Activated CD4-positive, alpha-beta T cell treated with anti-CD3 and anti-CD28 coated beads for 4 hours (primary cell): ENCODE data around the gene PRDM2.
"Not testable (repeated sequence)": the region's sequence is repeated elsewhere in the genome, so short reads cannot be mapped to it uniquely, and the experiment has no call there.

Source experiments
- DNase-seq, 2 donors: peaks; one replicate each; pipeline ENCODE4 v3.0.0-alpha.2; 2020

PRDM2 gene

DNA sequence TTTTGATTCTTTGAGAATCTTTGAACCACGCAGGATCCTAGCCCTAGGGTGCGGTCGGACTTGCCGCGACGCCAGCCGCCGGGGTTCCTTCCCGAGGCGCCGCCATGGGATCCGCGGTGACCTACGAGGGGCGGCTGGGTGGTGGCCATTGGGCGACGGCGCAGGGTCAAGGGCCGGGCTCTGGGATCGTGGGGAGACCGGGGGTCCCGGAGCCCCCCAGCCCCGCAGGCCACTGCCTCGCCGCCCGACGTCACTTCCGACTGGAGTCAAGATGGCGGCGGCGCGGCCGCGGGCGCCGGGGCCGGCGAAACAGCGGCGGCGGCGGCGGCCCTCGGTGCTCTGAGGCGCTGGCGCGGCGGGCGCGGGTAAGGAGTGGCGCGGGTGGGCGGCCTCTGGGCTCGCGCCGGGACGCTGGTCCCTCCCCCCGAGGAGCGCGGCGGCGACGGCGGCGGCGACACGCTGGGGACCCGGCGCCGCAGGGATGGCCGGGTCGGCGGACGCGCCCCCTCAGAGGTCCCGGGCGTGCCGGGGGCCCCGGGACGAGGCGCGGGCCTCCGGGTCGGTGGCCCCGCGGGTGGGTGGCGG, at the start of gene PRDM2:
TSS of gene PRDM2 (plus strand) at position 253 of the 585 bp plus-strand sequence. CDS start 15,418 bp downstream, outside the sequence.
- peak; percentile 47 to 59 for DNase-seq

- DNase-seq: no peak
Observed at GRCh38 chr1:13651279-13651678, 48.7 kb upstream of the PRDM2 start.

- no peak for DNase-seq
Observed at GRCh38 chr1:13652238-13652637, 47.8 kb upstream of the PRDM2 start.

GRCh38 chr1:13661539-13661938, 38.4 kb upstream of the PRDM2 start:
- DNase-seq: no peak

GRCh38 chr1:13662493-13662892, 37.5 kb upstream of the PRDM2 start:
- DNase-seq: no peak

DNA sequence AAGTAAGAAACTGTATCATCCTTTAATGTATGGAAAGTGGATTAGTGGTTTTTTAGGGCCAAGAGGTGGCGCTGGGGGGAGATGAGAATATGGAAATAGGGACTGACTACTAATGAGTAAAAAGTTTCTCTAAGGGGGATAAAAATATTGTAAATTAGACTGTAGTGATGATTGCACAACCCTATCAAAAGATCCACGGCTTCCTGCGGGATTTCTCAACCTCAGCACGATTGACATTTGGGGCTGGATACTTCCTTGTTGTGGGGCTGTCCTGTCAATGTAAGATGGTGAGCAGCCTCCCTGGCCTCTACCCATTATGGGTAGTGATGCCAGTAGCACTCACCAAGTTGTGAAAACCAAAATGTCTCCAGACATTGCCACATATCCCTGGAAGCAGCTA, 36.0 kb upstream of the PRDM2 start:
- no peak for DNase-seq

- DNase-seq: no peak
Observed at GRCh38 chr1:13664451-13664850, 35.5 kb upstream of the PRDM2 start.

DNA sequence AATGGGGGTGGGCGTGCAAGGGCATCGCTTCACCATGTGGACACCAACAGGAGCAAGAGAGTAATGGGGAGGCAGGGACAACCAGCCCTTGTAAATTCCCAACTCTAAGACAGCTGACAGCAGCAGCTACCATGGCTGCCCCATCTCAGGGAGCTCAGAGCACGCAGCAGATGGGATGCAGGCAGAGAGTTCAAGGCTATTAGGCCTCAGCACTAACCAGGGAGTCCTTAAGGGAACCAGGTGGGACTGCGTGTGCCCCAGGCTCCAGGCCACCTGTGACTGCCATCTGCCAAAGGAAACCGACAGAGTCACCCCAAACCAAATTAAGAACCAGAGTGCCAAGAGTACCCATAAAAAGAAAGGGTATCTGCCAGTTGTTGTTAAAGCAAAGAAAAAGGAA, 33.7 kb upstream of the PRDM2 start:
- no peak for DNase-seq

- no peak for DNase-seq
Observed at GRCh38 chr1:13667691-13668090, 32.3 kb upstream of the PRDM2 start.

- no peak for DNase-seq
Observed at GRCh38 chr1:13674377-13674776, 25.6 kb upstream of the PRDM2 start.

GRCh38 chr1:13675151-13675651, 24.8 kb upstream of the PRDM2 start:
- DNase-seq: no peak

GRCh38 chr1:13677896-13678295, 22.1 kb upstream of the PRDM2 start:
- DNase-seq: no peak

DNA sequence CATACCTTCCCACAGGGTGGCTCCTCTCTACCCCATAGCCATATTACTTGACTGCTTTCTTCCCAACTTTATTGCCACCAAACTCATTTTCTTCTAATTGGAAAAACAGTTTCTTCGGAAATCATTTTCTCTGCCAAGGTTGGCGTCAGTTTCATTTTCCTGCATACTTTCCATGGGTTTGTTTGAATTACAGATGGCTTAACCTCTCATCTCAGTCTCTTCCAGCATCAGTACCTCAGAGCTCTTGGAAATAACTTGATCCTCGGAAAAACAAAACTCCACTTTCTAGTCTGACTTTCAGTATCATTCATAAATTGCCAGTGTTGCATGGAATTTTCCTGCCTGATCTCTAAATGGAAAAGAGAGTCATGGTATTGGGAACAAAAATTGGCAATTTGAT, 20.3 kb upstream of the PRDM2 start:
- DNase-seq: no peak

GRCh38 chr1:13680609-13681008, 19.4 kb upstream of the PRDM2 start:
- DNase-seq: not testable (repeated sequence)

DNA sequence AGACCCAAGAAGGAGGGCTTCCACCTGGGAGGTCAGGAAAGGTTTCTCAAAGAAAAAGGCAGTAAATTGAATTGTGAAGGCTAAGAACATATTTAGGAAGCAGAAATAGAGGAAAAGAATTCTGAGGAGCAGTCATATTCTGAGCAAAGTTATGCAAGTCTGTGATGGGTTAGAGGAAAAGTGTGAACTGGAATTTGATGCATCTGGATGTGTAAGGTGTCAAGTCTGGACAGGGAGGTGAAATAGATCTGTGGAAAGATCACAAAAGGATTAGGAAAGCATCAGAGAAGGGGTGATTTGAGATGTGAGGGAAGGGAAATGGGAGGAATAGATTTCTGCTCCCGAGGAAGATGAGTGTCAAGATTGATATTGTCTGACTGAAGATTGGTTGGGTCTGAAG, 18.1 kb upstream of the PRDM2 start:
- no peak for DNase-seq

DNA sequence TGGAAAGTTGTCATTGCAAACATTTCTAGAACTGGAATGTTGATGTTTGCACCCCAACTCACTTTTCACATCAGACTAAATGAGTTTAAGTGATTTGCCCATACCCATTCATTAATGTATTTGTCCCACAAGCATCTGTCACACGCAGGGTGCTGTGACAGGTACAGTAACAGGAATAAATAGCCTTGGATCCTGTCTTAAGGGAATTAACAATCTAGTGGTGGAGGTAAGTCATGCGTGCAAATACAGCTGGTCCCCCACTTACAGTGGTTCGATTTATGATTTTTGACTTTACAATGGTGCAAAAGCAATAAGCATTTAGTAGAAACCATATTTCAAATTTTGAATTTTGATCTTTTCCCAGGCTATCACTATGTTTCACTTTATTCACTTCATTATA, 17.5 kb upstream of the PRDM2 start:
- DNase-seq: no peak

- DNase-seq: no peak
Observed at GRCh38 chr1:13683206-13683605, 16.8 kb upstream of the PRDM2 start.

DNA sequence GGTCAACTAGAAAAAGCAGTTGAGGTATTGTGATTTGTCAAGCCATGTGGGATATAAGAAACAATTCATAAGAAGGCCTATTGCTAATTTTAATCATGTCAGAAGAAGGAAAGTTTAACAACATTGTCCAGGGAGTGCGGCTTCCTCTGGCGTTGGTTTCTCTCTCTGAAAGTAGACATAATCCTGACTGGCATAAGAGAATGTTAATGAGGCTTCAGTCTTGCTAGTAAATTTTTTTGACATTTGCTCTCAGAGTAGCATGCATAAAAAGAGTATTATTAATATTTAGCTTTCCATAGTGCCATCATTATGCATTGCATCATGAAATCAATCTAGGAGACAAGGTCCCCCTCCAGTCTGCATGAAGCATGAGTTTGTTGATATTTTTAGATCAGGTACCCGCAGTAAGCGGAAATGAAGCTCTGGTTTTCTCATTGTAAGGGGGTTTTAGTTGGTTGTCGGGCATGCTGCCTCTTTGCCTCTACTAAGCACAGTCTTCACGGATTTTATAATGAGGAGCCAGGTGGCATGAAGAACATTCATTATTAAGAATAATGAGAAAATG, 12.8 kb upstream of the PRDM2 start:
- no peak for DNase-seq

DNA sequence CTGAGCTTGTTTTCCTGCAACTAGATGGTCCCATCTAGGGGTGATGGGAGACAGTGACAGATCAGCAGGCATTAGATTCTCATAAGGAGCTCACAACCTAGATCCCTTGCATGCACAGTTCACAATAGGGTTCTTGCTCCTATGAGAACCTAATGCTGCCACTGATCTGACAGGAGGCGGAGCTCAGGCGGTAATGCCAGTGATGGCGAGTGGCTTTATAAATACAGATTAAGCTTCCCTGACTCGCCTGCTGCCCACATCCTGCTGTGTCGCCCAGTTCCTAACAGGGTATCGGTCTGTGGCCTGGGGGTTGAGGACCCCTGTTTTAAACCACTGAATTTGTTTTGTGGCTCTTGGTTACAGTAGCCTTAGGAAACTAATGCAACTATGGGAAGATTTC, 6.9 kb upstream of the PRDM2 start:
- DNase-seq: not testable (repeated sequence)

GRCh38 chr1:13694886-13695684, 4.9 kb upstream of the PRDM2 start:
- no peak for DNase-seq

- no peak for DNase-seq
Observed at GRCh38 chr1:13697738-13698137, 2.2 kb upstream of the PRDM2 start.

GRCh38 chr1:13699510-13699909, 478 bp upstream of the PRDM2 start:
- peak in 1 of 2 donors; percentile 8 for DNase-seq

- DNase-seq: peak; percentile 53 to 57
Observed at GRCh38 chr1:13700521-13701270, 708 bp downstream of the PRDM2 start.
